Keratinocyte (primary cell): ENCODE data around the gene ABI1. TPM values are rescaled to one million over a fixed set of nuclear protein-coding genes. Genes with fewer than 3 reads are reported as not detected.

Source experiments
- DNase-seq: peaks from one replicate; pipeline ENCODE4 v3.0.0-alpha.2; 2011; ENCODE audit warnings: low read depth, missing footprints, low spot score
- FAIRE-seq: peaks from 2 replicates; lab custom pipeline; 2011; peaks lifted over from hg19 to GRCh38; lab: Jason Lieb, UNC
- H2AFZ ChIP-seq: 2 replicates; pipeline ENCODE4 v1.6.0; 2012; ENCODE audit warnings: low read length, control low read depth, inconsistent platforms; ENCODE audit not compliant: control insufficient read depth
- H3K27ac ChIP-seq: 2 replicates; pipeline ENCODE4 v1.5.1; 2011; ENCODE audit warnings: low read length; ENCODE audit not compliant: control insufficient read depth, insufficient read depth
- H3K27me3 ChIP-seq: 3 replicates; pipeline ENCODE4 v1.6.0; 2011; ENCODE audit warnings: low read length; ENCODE audit not compliant: control insufficient read depth, insufficient read depth; ENCODE audit errors: extremely low read depth
- H3K36me3 ChIP-seq, 2 experiments: 2 replicates in 1 of 2; 3 replicates in 1 of 2; pipeline ENCODE4 v1.5.1; 2011; ENCODE audit warnings: low read length in 2 of 2, mild to moderate bottlenecking in 1 of 2; ENCODE audit not compliant: control insufficient read depth in 2 of 2, insufficient read depth in 2 of 2; ENCODE audit errors: extremely low read depth in 1 of 2
- H3K4me1 ChIP-seq: 3 replicates; pipeline ENCODE4 v1.5.1; 2011; ENCODE audit warnings: low read length; ENCODE audit not compliant: control insufficient read depth, insufficient read depth; ENCODE audit errors: extremely low read depth
- H3K4me2 ChIP-seq: 3 replicates; pipeline ENCODE4 v1.6.0; 2011; ENCODE audit warnings: low read depth, low read length; ENCODE audit not compliant: control insufficient read depth, insufficient read depth; ENCODE audit errors: extremely low read depth
- H3K4me3 ChIP-seq, 3 experiments: fragments of 200-600 bp in 1 of 3; sonication (generic) in 1 of 3; 2 replicates in 2 of 3; 3 replicates in 1 of 3; pipeline ENCODE4 v1.5.1; 2011 to 2016; ENCODE audit warnings: low read length in 3 of 3, mild to moderate bottlenecking in 3 of 3, control low read depth in 2 of 3, inconsistent platforms in 1 of 3, low read depth in 1 of 3, mixed read lengths in 1 of 3, mixed run types in 1 of 3, moderate library complexity in 1 of 3; ENCODE audit not compliant: control insufficient read depth in 2 of 3, insufficient read depth in 2 of 3; ENCODE audit errors: extremely low read depth in 1 of 3
- H3K79me2 ChIP-seq: 2 replicates; pipeline ENCODE4 v1.6.0; 2012; ENCODE audit warnings: low read length; ENCODE audit not compliant: control insufficient read depth, insufficient read depth
- H3K9ac ChIP-seq: 3 replicates; pipeline ENCODE4 v1.6.0; 2011; ENCODE audit warnings: low read length; ENCODE audit not compliant: control insufficient read depth, insufficient read depth; ENCODE audit errors: extremely low read depth
- H3K9me1 ChIP-seq: 3 replicates; pipeline ENCODE4 v1.6.0; 2011; ENCODE audit warnings: low read length; ENCODE audit not compliant: control insufficient read depth, insufficient read depth; ENCODE audit errors: extremely low read depth
- H3K9me3 ChIP-seq: 2 replicates; pipeline ENCODE4 v1.5.1; 2012; ENCODE audit warnings: low read depth, low read length; ENCODE audit not compliant: control insufficient read depth
- H4K20me1 ChIP-seq: 3 replicates; pipeline ENCODE4 v1.6.0; 2011; ENCODE audit warnings: low read length; ENCODE audit not compliant: control insufficient read depth, insufficient read depth; ENCODE audit errors: extremely low read depth
- CTCF ChIP-seq, 3 experiments: IDR thresholded peaks in 1 of 3; conservative IDR thresholded peaks in 1 of 3; optimal IDR thresholded peaks in 1 of 3; 2 replicates in 2 of 3; 3 replicates in 1 of 3; pipeline versions ENCODE3 to v1.5.1; 2011; ENCODE audit warnings: low read length in 3 of 3, mild to moderate bottlenecking in 3 of 3, moderate library complexity in 2 of 3, control low read depth in 1 of 3, inconsistent platforms in 1 of 3; ENCODE audit not compliant: insufficient read depth in 2 of 3; ENCODE audit errors: extremely low read depth in 1 of 3
- EZH2 ChIP-seq: IDR thresholded peaks from one replicate; pipeline ENCODE4 v1.6.1; 2012; ENCODE audit warnings: inconsistent platforms, mild to moderate bottlenecking, low read length, moderate library complexity
- dilution Hi-C: fragments of 300-500 bp; cut with MboI; formaldehyde crosslinking; loops from one replicate; pipeline ENCODE4 v1.7.0; 2020; ENCODE audit warnings: low sequenced_read_pairs; ENCODE audit not compliant: extremely low pct_ligation_motif_present
- polyA plus RNA-seq, 5 experiments: library from polyadenylated mRNA; depleted of rRNA in 3 of 5; stranded (reverse) in 3 of 5; stranded (forward) in 1 of 5; unstranded in 1 of 5; fragments of >200 nt; gene quantifications; 1 replicate in 1 of 5; 2 replicates in 3 of 5; 3 replicates in 1 of 5; pipeline versions ENCODE4 v1.2.1 to v1.2.3, GENCODE V29; 2011 to 2012; ENCODE audit warnings: missing spikeins in 2 of 5, low read depth in 1 of 5, low replicate concordance in 1 of 5

ABI1 gene
- polyA plus RNA-seq, 1 donor (not counting 4 experiments of a cell fraction or from before 2014, with no cell fraction given) = 78.9 TPM

- DNase-seq (no peak), FAIRE-seq (no peak)
- H3K9me3 ChIP-seq = no peaks in the 10 kb centered on the region
- dilution Hi-C loops = no loop called here
- no peaks in the 10 kb centered on the region for H3K4me1 ChIP-seq
- H2AFZ ChIP-seq = no peak overlapping the region
- H3K27ac ChIP-seq = no peak overlapping the region
- TF ChIP-seq CTCF (optimal IDR thresholded peaks at IDR 0.05 in 1 of 3, IDR thresholded peaks at IDR 0.05 in 1 of 3, conservative IDR thresholded peaks at IDR 0.05 in 1 of 3; ENCODE audit: extremely low read depth in 1 of 3, insufficient read depth in 2 of 3, low read length in 3 of 3) (no peak), EZH2 (no peak)
- H3K9ac ChIP-seq = no peak overlapping the region
- H3K79me2 ChIP-seq = no peaks in the 10 kb centered on the region
- no peaks in the 10 kb centered on the region for H4K20me1 ChIP-seq
- no peak overlapping the region for H3K4me3 ChIP-seq
- no peaks in the 10 kb centered on the region for H3K9me1 ChIP-seq
- no peak overlapping the region for H3K4me2 ChIP-seq
- no peaks in the 10 kb centered on the region for H3K27me3 ChIP-seq
- H3K36me3 ChIP-seq = peaks cover 19 to 21% of the 10 kb centered on the region in 2 experiments
Observed at GRCh38 chr10:26737730-26738129, 123.0 kb downstream of the ABI1 start.

- Histone ChIP-seq H3K9me3 (no peaks in the 10 kb centered on the region), H3K27me3 (no peaks in the 10 kb centered on the region), H3K4me3 (no peak overlapping the region), H3K9ac (no peak overlapping the region), H3K4me2 (no peak overlapping the region), H3K27ac (no peak overlapping the region), H4K20me1 (no peaks in the 10 kb centered on the region), H3K4me1 (no peaks in the 10 kb centered on the region), H3K36me3 (peaks cover 25% of the 10 kb centered on the region in 2 experiments), H3K79me2 (no peaks in the 10 kb centered on the region), H3K9me1 (no peaks in the 10 kb centered on the region), H2AFZ (no peak overlapping the region)
- DNase-seq (no peak), FAIRE-seq (no peak)
- dilution Hi-C loops = no loop called here
- TF ChIP-seq CTCF (optimal IDR thresholded peaks at IDR 0.05 in 1 of 3, IDR thresholded peaks at IDR 0.05 in 1 of 3, conservative IDR thresholded peaks at IDR 0.05 in 1 of 3; ENCODE audit: extremely low read depth in 1 of 3, insufficient read depth in 2 of 3, low read length in 3 of 3) = no peak
- no peak for TF ChIP-seq EZH2
Observed at GRCh38 chr10:26735435-26735834, 125.3 kb downstream of the ABI1 start.
